HepG2 (cell line): ENCODE data around the gene EFHD2.

Source experiments
- EZH2 ChIP-seq: conservative IDR thresholded peaks from 2 replicates; pipeline ENCODE4 v1.6.1; 2012; ENCODE audit warnings: mild to moderate bottlenecking, low read depth, low read length, moderate library complexity
- FOXJ3 ChIP-seq: sonication (generic); formaldehyde crosslinking; IDR thresholded peaks from 2 replicates; pipeline ENCODE4 v1.4.0; 2020; ENCODE audit warnings: missing genetic modification reagents, mild to moderate bottlenecking, borderline replicate concordance
- JUN ChIP-seq: sonication (generic); formaldehyde crosslinking; IDR thresholded peaks from 2 replicates; pipeline ENCODE4 v1.4.0; 2020; ENCODE audit warnings: mild to moderate bottlenecking, missing genetic modification reagents
- POLR2A ChIP-seq, 2 experiments: IDR thresholded peaks; 2 replicates each; pipeline ENCODE4 v1.6.1; 2011; ENCODE audit warnings: low read depth in 2 of 2, low read length in 2 of 2, mild to moderate bottlenecking in 1 of 2, moderate library complexity in 1 of 2; ENCODE audit not compliant: insufficient read depth in 1 of 2
- ZNF451 ChIP-seq: sonication (generic); formaldehyde crosslinking; IDR thresholded peaks from 2 replicates; pipeline ENCODE4 v1.5.0; 2020; ENCODE audit warnings: mild to moderate bottlenecking, missing genetic modification reagents
- ZNF574 ChIP-seq: sonication (generic); formaldehyde crosslinking; IDR thresholded peaks from 2 replicates; pipeline ENCODE4 v1.4.0; 2020; ENCODE audit warnings: missing genetic modification reagents
- ZNF644 ChIP-seq: IDR thresholded peaks from 2 replicates; pipeline ENCODE4 v1.6.1; 2016; ENCODE audit warnings: low read depth
- ZNF777 ChIP-seq: sonication (generic); formaldehyde crosslinking; IDR thresholded peaks from 2 replicates; pipeline ENCODE4 v1.4.0; 2020; ENCODE audit warnings: missing genetic modification reagents
- TF ChIP-seq, protein P1 (sequence below): sonication (generic); formaldehyde crosslinking; IDR thresholded peaks from 2 replicates; pipeline ENCODE4 v1.5.0; 2020; ENCODE audit warnings: mild to moderate bottlenecking, missing genetic modification reagents, moderate library complexity

DNA sequence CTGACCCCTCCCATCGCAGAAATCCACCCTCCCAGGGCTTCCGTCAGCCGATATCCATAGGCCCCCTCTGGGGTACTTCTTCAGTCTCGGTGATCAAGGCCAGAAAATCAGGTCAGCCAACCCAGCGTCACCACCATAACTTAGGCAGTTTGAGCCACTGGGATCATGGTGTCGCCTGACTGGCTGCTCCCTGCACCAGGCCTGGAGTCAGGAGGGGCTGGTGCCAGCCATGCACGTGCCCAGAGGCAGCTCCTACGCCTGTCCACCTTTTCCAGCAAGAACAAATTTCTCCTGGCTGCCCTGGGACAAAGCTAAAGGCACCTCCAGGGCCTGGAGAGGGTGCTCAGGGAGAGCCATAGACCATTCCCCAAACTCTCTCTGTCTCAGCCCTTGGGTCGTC lies 23.8 kb downstream of the EFHD2 start:
- TF ChIP-seq POLR2A (IDR thresholded peaks at IDR 0.05; ENCODE audit: insufficient read depth in 1 of 2, low read depth in 2 of 2, low read length in 2 of 2) (no peak), JUN (CRISPR knock-in tag) (no peak), FOXJ3 (CRISPR knock-in tag) (no peak), EZH2 (no peak), ZNF451 (no peak), ZNF777 (CRISPR knock-in tag) (no peak), ZNF574 (no peak), ZNF644 (CRISPR knock-in tag) (no peak)
- TF ChIP-seq, protein P1, sequence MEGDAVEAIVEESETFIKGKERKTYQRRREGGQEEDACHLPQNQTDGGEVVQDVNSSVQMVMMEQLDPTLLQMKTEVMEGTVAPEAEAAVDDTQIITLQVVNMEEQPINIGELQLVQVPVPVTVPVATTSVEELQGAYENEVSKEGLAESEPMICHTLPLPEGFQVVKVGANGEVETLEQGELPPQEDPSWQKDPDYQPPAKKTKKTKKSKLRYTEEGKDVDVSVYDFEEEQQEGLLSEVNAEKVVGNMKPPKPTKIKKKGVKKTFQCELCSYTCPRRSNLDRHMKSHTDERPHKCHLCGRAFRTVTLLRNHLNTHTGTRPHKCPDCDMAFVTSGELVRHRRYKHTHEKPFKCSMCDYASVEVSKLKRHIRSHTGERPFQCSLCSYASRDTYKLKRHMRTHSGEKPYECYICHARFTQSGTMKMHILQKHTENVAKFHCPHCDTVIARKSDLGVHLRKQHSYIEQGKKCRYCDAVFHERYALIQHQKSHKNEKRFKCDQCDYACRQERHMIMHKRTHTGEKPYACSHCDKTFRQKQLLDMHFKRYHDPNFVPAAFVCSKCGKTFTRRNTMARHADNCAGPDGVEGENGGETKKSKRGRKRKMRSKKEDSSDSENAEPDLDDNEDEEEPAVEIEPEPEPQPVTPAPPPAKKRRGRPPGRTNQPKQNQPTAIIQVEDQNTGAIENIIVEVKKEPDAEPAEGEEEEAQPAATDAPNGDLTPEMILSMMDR = no peak
